ENCODE results near the gene TMTC1. TPM values are rescaled to one million over a fixed set of nuclear protein-coding genes. Genes with fewer than 3 reads are reported as not detected.

TMTC1 gene
- total RNA-seq, 1 experiment from 2014 or later, result 0.17 TPM

- no peak overlapping the region for H3K27ac Mint-ChIP-seq (ENCODE audit: unreplicated experiment)
- H3K9me3 Mint-ChIP-seq (ENCODE audit: low read depth, unreplicated experiment), result no peaks in the 10 kb centered on the region
- BruUV-seq (replicated peaks), result no TSS peak
- no peaks in the 10 kb centered on the region for H3K36me3 Mint-ChIP-seq (ENCODE audit: insufficient read depth, unreplicated experiment)
- no peak for TF ChIP-seq CTCF (IDR thresholded peaks at IDR 0.05; ENCODE audit: unreplicated experiment)
- intact Hi-C loops (cut with micrococcal nuclease; ENCODE audit: unreplicated experiment), result no loop called here
- no peak overlapping the region for H3K4me3 Mint-ChIP-seq (ENCODE audit: low read depth, unreplicated experiment)
- peaks cover 8% of the 10 kb centered on the region for H3K27me3 Mint-ChIP-seq (ENCODE audit: unreplicated experiment)
- peaks cover 16% of the 10 kb centered on the region for H3K4me1 Mint-ChIP-seq (ENCODE audit: low read depth, unreplicated experiment)
- CTCF ChIA-PET, result no interaction called here
- no peak for DNase-seq
These were observed 11.1 kb upstream of the TMTC1 start for GRCh38 chr12:29794862-29795261.

- H3K27me3 Mint-ChIP-seq (ENCODE audit: unreplicated experiment), result no peaks in the 10 kb centered on the region
- CTCF ChIA-PET, result no interaction called here
- peaks cover 15% of the 10 kb centered on the region for H3K4me1 Mint-ChIP-seq (ENCODE audit: low read depth, unreplicated experiment)
- H3K27ac Mint-ChIP-seq (ENCODE audit: unreplicated experiment), result no peak overlapping the region
- no TSS peak for BruUV-seq (replicated peaks)
- intact Hi-C loops (cut with micrococcal nuclease; ENCODE audit: unreplicated experiment), result no loop called here
- H3K4me3 Mint-ChIP-seq (ENCODE audit: low read depth, unreplicated experiment), result no peak overlapping the region
- DNase-seq, result no peak
- TF ChIP-seq CTCF (IDR thresholded peaks at IDR 0.05; ENCODE audit: unreplicated experiment), result no peak
- H3K36me3 Mint-ChIP-seq (ENCODE audit: insufficient read depth, unreplicated experiment), result no peaks in the 10 kb centered on the region
- H3K9me3 Mint-ChIP-seq (ENCODE audit: low read depth, unreplicated experiment), result no peaks in the 10 kb centered on the region
These were observed 9.1 kb upstream of the TMTC1 start for GRCh38 chr12:29792853-29793252.

- Mint-ChIP-seq H3K27ac (ENCODE audit: unreplicated experiment) (no peak overlapping the region), H3K36me3 (ENCODE audit: insufficient read depth, unreplicated experiment) (no peaks in the 10 kb centered on the region), H3K27me3 (ENCODE audit: unreplicated experiment) (no peaks in the 10 kb centered on the region), H3K4me1 (ENCODE audit: low read depth, unreplicated experiment) (peaks cover 8% of the 10 kb centered on the region), H3K4me3 (ENCODE audit: low read depth, unreplicated experiment) (no peak overlapping the region), H3K9me3 (ENCODE audit: low read depth, unreplicated experiment) (no peaks in the 10 kb centered on the region)
- CTCF ChIA-PET, result no interaction called here
- no TSS peak for BruUV-seq (replicated peaks)
- intact Hi-C loops (cut with micrococcal nuclease; ENCODE audit: unreplicated experiment), result no loop called here
- TF ChIP-seq CTCF (IDR thresholded peaks at IDR 0.05; ENCODE audit: unreplicated experiment), result no peak
- DNase-seq, result no peak
These were observed 8.4 kb upstream of the TMTC1 start for GRCh38 chr12:29792132-29792531.

- no TSS peak for BruUV-seq (replicated peaks)
- Mint-ChIP-seq H3K27me3 (ENCODE audit: unreplicated experiment) (peaks cover 21% of the 10 kb centered on the region), H3K4me3 (ENCODE audit: low read depth, unreplicated experiment) (no peak overlapping the region), H3K4me1 (ENCODE audit: low read depth, unreplicated experiment) (no peaks in the 10 kb centered on the region), H3K36me3 (ENCODE audit: insufficient read depth, unreplicated experiment) (peaks cover 6% of the 10 kb centered on the region), H3K27ac (ENCODE audit: unreplicated experiment) (no peak overlapping the region), H3K9me3 (ENCODE audit: low read depth, unreplicated experiment) (no peaks in the 10 kb centered on the region)
- DNase-seq, result peak; percentile 4
- intact Hi-C loops (cut with micrococcal nuclease; ENCODE audit: unreplicated experiment), result no loop called here
- no peak for TF ChIP-seq CTCF (IDR thresholded peaks at IDR 0.05; ENCODE audit: unreplicated experiment)
- CTCF ChIA-PET, result no interaction called here
These were observed 620 bp downstream of the TMTC1 start for GRCh38 chr12:29782871-29783772.

Data from Calu3 (cell line).